PC-3 (cell line): ENCODE measurements around the gene UPK3A.

ENCODE experiments used
- EZH2 ChIP-seq: fragments of 300-600 bp; sonication (generic); IDR thresholded peaks from one replicate; pipeline ENCODE4 v1.6.1; 2017; ENCODE audit warnings: antibody characterized with exemption, mild to moderate bottlenecking, low read length; ENCODE audit not compliant: unreplicated experiment
- TF ChIP-seq, protein P1 (sequence below): fragments of 300-600 bp; sonication (generic); conservative IDR thresholded peaks from 2 replicates; pipeline ENCODE4 v1.5.1; 2017; ENCODE audit warnings: antibody characterized with exemption, low read depth, mild to moderate bottlenecking, low read length

DNA sequence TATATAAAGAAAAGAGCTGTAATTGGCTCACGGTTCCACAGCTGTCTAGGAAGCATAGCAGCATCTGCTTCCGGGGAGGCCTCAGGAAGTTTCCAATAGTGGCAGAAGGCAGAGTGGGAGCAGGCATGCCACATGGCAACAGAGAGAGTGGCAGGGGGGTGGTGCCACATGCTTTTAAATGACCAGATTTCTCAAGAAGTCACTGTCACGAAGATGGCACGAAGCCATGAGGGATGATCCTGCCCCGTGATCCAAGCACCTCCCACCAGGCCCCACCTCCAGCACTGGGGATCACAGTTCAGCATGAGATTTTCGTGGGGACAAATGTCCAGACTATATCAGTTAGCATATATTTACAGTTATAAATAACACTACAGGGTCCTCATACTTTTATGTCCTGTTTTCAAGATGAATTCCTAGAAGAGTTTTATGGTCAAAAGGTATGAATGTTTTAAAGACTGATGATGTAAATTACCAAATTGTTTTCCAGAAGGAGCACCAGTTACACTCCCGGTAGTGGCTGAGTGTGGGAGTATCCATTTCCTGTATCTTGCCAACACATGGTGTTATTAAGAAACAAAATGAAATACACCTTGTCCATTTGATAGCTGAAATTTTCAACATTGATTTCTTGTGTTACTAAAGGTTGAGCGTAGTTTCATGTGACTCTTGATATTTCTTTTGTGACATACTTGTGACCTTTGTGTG, 44.2 kb downstream of the UPK3A start:
- TF ChIP-seq, protein P1, sequence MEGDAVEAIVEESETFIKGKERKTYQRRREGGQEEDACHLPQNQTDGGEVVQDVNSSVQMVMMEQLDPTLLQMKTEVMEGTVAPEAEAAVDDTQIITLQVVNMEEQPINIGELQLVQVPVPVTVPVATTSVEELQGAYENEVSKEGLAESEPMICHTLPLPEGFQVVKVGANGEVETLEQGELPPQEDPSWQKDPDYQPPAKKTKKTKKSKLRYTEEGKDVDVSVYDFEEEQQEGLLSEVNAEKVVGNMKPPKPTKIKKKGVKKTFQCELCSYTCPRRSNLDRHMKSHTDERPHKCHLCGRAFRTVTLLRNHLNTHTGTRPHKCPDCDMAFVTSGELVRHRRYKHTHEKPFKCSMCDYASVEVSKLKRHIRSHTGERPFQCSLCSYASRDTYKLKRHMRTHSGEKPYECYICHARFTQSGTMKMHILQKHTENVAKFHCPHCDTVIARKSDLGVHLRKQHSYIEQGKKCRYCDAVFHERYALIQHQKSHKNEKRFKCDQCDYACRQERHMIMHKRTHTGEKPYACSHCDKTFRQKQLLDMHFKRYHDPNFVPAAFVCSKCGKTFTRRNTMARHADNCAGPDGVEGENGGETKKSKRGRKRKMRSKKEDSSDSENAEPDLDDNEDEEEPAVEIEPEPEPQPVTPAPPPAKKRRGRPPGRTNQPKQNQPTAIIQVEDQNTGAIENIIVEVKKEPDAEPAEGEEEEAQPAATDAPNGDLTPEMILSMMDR: no peak
- no peak for TF ChIP-seq EZH2
